ENCODE data around the gene ASAP2.

The ASAP2 gene

DNA sequence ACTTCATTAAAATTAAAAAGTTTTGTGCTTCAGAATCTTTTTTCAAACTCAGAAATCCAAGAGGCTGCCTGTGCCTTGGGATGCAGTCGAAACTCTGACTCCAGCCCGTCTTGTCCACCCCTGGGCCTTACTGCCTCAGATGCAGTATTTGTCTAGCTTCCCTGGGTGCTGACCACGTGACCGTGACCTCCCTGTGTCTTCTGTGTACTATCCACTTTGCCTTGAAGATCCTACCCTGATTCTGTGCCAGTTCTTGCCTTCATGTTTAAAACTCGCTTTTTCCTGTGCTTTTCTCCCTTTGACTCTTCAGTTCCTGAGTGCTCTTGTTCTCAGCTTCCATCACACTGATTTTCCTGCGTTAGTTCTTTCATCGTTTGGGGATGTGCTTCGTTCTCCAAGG is 136.0 kb downstream of the ASAP2 start:
- TF ChIP-seq, protein P1, sequence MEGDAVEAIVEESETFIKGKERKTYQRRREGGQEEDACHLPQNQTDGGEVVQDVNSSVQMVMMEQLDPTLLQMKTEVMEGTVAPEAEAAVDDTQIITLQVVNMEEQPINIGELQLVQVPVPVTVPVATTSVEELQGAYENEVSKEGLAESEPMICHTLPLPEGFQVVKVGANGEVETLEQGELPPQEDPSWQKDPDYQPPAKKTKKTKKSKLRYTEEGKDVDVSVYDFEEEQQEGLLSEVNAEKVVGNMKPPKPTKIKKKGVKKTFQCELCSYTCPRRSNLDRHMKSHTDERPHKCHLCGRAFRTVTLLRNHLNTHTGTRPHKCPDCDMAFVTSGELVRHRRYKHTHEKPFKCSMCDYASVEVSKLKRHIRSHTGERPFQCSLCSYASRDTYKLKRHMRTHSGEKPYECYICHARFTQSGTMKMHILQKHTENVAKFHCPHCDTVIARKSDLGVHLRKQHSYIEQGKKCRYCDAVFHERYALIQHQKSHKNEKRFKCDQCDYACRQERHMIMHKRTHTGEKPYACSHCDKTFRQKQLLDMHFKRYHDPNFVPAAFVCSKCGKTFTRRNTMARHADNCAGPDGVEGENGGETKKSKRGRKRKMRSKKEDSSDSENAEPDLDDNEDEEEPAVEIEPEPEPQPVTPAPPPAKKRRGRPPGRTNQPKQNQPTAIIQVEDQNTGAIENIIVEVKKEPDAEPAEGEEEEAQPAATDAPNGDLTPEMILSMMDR (IDR thresholded peaks at IDR 0.05): no peak

DNA sequence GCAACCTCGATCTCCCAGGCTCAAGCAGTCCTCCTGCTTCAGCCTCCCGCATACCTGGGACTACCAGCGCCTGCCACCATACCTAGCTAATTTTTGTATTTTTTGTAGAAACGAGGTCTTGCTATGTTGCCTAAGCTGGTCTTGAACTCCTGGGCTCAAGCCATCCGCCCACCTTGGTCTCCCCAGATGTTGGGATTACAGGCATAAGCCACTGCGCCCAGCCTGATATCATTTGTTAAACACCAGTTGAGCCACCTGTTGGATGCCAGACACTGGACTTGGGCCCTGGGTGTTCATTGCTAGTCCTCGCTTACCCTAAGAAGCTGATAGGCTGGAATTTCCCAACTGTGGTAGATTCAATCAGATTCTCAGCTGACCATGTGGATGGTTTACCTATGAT is 136.9 kb downstream of the ASAP2 start:
- TF ChIP-seq, protein P1 (IDR thresholded peaks at IDR 0.05): no peak

DNA sequence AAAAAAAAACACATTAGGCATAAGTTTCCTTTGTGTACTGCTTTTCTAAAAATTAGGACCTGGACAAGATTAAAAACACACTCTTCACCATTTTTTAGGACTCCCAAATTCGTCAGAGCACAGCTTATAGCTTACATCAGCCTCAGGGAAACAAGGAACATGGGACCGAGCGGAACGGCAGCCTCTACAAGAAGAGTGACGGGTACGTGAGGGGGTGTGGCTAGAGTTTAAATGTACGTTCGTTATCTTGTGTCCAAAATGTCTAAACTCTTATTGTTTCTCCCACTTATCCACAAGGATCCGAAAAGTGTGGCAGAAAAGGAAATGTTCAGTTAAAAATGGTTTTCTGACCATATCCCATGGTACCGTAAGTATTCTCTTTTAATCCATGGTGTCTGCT is 137.8 kb downstream of the ASAP2 start:
- TF ChIP-seq, protein P1 (IDR thresholded peaks at IDR 0.05): no peak

DNA sequence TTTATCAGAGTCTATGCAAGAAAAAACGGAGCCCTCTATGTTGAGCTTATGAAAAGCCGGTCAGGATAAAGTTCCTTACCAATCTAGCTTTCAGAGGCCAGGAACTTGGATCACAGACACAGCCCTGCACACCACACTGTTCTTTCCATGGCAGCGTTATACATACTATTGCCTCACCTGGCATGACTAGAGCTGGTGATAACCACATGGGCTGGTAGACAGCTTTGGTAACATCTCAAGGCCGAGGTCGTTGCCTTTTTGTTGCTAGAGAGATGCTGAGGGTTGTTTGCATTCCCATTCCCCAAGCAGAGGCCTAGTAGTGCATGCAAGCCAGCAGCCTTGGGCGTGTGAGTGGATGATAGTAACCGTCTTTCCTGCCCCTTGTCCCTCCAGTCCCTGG is 138.7 kb downstream of the ASAP2 start:
- TF ChIP-seq, protein P1 (IDR thresholded peaks at IDR 0.05): no peak

DNA sequence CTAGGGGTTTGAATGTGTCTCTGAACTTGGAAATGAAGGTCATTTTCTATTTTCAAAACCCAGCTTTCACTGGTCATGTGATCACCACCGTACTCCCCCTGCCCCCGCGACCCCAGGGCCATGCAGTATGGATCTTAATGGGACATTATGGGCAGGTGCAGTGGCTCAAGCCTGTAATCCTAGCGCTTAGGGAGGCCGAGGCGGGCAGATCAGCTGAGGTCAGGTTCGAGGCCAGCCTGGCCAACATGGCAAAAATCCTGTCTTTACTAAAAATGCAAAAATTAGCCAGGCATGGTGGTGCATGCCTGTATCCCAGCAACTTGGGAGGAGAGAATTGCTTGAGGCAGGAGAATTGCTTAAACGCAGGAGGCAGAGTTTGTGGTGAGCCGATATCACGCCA is 139.4 kb downstream of the ASAP2 start:
- TF ChIP-seq, protein P1 (IDR thresholded peaks at IDR 0.05): no peak

DNA sequence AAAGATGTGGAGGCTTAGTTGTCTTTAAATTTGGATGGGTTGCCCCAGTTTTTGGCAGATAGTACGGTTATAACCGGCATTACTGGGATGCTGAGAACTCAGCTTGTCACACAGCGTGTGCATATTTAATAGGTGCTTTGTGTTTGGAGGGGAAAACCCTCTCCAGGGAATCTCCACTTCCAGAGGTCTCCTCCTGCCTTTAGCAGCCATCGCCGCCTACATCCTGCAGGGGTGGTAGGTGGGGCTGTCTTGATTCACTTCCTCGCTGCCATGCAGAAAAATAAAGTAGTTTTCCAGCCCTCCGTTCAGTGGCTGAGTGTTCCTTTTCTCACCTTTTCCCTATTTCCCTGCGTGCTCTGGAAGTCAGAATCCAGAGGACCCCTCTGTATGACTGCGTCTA is 140.3 kb downstream of the ASAP2 start:
- TF ChIP-seq, protein P1 (IDR thresholded peaks at IDR 0.05): no peak

DNA sequence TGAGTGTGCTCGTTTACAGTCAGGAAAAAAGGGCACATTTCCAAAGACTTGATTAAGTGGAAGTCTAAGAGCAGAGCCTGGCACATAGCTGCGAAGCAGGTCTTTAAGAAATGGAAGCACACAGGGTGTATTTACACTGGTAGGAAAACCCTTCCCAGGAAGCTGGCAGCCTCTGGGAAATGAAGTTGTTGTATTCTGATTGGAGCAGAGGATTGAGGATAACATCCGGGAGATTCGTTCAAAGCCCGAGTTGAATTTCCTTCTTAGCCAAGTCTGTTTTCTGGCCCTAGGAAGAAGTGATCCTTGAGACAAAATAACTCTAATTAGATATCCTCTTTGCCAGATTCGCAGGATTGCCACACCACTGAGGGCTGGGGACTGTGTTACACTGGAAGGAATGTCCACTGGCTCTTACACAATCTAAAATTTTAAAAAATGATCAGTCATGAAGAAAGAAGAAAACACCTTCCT is 140.8 kb downstream of the ASAP2 start:
- TF ChIP-seq, protein P1 (IDR thresholded peaks at IDR 0.05): no peak

DNA sequence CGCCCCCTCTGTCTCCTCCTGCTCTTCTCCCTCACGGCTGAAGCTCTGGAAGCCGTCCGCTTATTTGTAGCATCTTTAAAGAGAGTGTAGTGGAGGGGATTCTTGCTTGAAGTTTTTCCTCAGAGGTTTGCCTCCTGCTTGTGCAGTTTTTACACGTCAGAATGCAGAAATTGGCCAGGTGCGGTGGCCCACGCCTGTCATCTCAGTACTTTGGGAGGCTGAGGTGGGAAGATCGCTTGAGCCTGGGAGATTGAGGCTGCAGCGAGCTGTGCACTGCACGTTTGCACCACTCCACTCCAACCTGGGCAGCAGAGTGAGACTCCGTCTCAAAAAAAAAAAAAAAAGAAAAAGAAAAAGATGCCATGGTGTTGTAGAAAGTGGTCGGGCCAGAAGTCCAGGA is 147.7 kb downstream of the ASAP2 start:
- TF ChIP-seq, protein P1 (IDR thresholded peaks at IDR 0.05): no peak
